ENCODE results near the gene TMEM184B. TPM values are rescaled to one million over a fixed set of nuclear protein-coding genes. Genes with fewer than 3 reads are reported as not detected.

The TMEM184B gene
- total and polyA plus RNA-seq, 2 experiments from 2014 or later, result 42.2 to 95.1 TPM

DNA sequence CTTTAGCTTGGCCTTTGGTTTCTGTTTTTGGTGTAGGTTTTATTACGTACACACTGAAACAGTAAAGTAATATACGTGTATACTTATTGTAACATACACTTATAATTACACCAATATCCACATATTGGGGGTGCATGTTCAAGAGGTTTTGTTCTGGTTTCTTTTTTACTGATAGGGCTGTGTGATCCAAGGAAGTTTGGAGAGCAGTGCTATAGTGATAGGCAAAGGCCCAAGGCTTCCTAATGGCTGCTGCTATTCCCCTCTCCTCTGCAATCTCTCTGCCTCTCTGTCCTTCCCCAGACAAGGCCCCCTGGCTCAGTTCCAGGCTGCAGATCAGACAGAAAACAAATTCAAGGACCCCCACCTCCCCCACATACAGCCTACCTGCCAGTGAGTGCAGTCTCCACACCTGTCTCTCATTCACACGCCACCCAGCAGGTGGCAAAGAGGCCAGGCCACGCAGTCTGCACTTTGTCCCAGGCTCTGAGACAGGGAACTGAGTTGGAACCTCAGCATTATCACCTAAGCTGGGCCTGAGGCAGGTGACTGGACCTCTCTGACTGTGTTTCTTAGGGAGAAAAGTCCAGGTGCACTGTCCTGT, 15.1 kb downstream of the TMEM184B start (continued):
- TF ChIP-seq POLR2AphosphoS5 (IDR thresholded peaks at IDR 0.05; ENCODE audit: low read depth) (no peak), EZH2 (IDR thresholded peaks at IDR 0.05; ENCODE audit: low read depth, unreplicated experiment) (no peak), ZNF114 (CRISPR knock-in tag; IDR thresholded peaks at IDR 0.05) (no peak), STAT1 (IDR thresholded peaks at IDR 0.05; ENCODE audit: unreplicated experiment) (no peak), ZNF331 (CRISPR knock-in tag; IDR thresholded peaks at IDR 0.05; ENCODE audit: low read depth) (no peak)
- TF ChIP-seq, protein P1, sequence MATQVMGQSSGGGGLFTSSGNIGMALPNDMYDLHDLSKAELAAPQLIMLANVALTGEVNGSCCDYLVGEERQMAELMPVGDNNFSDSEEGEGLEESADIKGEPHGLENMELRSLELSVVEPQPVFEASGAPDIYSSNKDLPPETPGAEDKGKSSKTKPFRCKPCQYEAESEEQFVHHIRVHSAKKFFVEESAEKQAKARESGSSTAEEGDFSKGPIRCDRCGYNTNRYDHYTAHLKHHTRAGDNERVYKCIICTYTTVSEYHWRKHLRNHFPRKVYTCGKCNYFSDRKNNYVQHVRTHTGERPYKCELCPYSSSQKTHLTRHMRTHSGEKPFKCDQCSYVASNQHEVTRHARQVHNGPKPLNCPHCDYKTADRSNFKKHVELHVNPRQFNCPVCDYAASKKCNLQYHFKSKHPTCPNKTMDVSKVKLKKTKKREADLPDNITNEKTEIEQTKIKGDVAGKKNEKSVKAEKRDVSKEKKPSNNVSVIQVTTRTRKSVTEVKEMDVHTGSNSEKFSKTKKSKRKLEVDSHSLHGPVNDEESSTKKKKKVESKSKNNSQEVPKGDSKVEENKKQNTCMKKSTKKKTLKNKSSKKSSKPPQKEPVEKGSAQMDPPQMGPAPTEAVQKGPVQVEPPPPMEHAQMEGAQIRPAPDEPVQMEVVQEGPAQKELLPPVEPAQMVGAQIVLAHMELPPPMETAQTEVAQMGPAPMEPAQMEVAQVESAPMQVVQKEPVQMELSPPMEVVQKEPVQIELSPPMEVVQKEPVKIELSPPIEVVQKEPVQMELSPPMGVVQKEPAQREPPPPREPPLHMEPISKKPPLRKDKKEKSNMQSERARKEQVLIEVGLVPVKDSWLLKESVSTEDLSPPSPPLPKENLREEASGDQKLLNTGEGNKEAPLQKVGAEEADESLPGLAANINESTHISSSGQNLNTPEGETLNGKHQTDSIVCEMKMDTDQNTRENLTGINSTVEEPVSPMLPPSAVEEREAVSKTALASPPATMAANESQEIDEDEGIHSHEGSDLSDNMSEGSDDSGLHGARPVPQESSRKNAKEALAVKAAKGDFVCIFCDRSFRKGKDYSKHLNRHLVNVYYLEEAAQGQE (IDR thresholded peaks at IDR 0.05; ENCODE audit: unreplicated experiment), result no peak

DNA sequence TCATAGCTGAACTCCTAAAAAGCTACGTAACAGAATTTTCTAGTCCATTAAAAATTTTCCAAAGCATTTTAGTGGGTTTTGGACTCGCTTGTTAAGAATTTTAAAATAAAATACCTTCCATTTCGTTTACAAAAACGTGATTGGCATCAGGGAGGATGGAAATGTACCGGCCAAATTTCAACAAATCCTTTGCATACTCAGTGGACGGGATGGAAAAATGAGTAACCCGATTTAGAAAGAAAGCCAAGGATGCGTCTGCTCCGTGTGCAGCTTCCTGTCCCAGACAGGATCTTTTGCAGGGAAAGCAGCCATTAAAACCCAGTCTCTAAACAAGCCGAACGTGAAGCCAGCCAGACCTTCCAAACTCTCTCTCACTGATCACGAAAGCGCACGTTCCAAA, 15.6 kb downstream of the TMEM184B start:
- Mint-ChIP-seq H3K36me3 (ENCODE audit: low read depth) (0 out of 3 replicates have a peak, but pooled peaks cover 2% of the 10 kb centered on the region), H3K27me3 (ENCODE audit: insufficient read depth, low read depth, poor library complexity) (peaks cover 6% of the 10 kb centered on the region), H3K27ac (no peak overlapping the region; the same call in 1 of the 2 replicates), H3K9me3 (no peaks in the 10 kb centered on the region), H3K4me1 (peaks cover 30% of the 10 kb centered on the region), H3K4me3 (no peak overlapping the region)
- peaks cover 37% of the 10 kb centered on the region for H4K20me1 ChIP-seq (replicated peaks; ENCODE audit: insufficient read depth)
- peaks cover 100% of the 10 kb centered on the region for H3K79me2 ChIP-seq (replicated peaks; ENCODE audit: insufficient read depth)
- H3K9me2 ChIP-seq (ENCODE audit: insufficient read depth), result no peaks in the 10 kb centered on the region
- H3K36me3 ChIP-seq (ENCODE audit: insufficient read depth), result no peaks in the 10 kb centered on the region
- H3K27me3 ChIP-seq (ENCODE audit: insufficient read depth), result no peaks in the 10 kb centered on the region
- no peak overlapping the region for H3K4me2 ChIP-seq
- no peak for DNase-seq (ENCODE audit: low spot score)
- no peak for ATAC-seq
- H3K4me3 ChIP-seq, result no peak overlapping the region
- H2AFZ ChIP-seq, result no peak overlapping the region
- peak overlapping the region; percentile 62; the same call in 1 of the 2 replicates for H3K27ac ChIP-seq (ENCODE audit: low read depth)
- peaks cover 22% of the 10 kb centered on the region for H3K4me1 ChIP-seq (ENCODE audit: insufficient read depth)
- H3F3A ChIP-seq (replicated peaks; ENCODE audit: low read depth), result 0 out of 2 replicates have a peak, but pooled peaks cover 13% of the 10 kb centered on the region
- TF ChIP-seq EZH2 (IDR thresholded peaks at IDR 0.05; ENCODE audit: low read depth, unreplicated experiment), result no peak
- TF ChIP-seq, protein P2, sequence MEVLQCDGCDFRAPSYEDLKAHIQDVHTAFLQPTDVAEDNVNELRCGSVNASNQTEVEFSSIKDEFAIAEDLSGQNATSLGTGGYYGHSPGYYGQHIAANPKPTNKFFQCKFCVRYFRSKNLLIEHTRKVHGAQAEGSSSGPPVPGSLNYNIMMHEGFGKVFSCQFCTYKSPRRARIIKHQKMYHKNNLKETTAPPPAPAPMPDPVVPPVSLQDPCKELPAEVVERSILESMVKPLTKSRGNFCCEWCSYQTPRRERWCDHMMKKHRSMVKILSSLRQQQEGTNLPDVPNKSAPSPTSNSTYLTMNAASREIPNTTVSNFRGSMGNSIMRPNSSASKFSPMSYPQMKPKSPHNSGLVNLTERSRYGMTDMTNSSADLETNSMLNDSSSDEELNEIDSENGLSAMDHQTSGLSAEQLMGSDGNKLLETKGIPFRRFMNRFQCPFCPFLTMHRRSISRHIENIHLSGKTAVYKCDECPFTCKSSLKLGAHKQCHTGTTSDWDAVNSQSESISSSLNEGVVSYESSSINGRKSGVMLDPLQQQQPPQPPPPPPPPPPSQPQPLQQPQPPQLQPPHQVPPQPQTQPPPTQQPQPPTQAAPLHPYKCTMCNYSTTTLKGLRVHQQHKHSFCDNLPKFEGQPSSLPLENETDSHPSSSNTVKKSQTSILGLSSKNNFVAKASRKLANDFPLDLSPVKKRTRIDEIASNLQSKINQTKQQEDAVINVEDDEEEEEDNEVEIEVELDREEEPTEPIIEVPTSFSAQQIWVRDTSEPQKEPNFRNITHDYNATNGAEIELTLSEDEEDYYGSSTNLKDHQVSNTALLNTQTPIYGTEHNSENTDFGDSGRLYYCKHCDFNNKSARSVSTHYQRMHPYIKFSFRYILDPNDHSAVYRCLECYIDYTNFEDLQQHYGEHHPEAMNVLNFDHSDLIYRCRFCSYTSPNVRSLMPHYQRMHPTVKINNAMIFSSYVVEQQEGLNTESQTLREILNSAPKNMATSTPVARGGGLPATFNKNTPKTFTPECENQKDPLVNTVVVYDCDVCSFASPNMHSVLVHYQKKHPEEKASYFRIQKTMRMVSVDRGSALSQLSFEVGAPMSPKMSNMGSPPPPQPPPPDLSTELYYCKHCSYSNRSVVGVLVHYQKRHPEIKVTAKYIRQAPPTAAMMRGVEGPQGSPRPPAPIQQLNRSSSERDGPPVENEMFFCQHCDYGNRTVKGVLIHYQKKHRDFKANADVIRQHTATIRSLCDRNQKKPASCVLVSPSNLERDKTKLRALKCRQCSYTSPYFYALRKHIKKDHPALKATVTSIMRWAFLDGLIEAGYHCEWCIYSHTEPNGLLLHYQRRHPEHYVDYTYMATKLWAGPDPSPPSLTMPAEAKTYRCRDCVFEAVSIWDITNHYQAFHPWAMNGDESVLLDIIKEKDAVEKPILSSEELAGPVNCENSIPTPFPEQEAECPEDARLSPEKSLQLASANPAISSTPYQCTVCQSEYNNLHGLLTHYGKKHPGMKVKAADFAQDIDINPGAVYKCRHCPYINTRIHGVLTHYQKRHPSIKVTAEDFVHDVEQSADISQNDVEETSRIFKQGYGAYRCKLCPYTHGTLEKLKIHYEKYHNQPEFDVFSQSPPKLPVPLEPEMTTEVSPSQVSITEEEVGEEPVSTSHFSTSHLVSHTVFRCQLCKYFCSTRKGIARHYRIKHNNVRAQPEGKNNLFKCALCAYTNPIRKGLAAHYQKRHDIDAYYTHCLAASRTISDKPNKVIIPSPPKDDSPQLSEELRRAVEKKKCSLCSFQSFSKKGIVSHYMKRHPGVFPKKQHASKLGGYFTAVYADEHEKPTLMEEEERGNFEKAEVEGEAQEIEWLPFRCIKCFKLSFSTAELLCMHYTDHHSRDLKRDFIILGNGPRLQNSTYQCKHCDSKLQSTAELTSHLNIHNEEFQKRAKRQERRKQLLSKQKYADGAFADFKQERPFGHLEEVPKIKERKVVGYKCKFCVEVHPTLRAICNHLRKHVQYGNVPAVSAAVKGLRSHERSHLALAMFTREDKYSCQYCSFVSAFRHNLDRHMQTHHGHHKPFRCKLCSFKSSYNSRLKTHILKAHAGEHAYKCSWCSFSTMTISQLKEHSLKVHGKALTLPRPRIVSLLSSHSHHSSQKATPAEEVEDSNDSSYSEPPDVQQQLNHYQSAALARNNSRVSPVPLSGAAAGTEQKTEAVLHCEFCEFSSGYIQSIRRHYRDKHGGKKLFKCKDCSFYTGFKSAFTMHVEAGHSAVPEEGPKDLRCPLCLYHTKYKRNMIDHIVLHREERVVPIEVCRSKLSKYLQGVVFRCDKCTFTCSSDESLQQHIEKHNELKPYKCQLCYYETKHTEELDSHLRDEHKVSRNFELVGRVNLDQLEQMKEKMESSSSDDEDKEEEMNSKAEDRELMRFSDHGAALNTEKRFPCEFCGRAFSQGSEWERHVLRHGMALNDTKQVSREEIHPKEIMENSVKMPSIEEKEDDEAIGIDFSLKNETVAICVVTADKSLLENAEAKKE (CRISPR knock-in tag; IDR thresholded peaks at IDR 0.05), result no peak
- TF ChIP-seq, protein P3, sequence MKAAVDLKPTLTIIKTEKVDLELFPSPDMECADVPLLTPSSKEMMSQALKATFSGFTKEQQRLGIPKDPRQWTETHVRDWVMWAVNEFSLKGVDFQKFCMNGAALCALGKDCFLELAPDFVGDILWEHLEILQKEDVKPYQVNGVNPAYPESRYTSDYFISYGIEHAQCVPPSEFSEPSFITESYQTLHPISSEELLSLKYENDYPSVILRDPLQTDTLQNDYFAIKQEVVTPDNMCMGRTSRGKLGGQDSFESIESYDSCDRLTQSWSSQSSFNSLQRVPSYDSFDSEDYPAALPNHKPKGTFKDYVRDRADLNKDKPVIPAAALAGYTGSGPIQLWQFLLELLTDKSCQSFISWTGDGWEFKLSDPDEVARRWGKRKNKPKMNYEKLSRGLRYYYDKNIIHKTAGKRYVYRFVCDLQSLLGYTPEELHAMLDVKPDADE (IDR thresholded peaks at IDR 0.05), result no peak
- TF ChIP-seq POLR2AphosphoS5 (IDR thresholded peaks at IDR 0.05; ENCODE audit: low read depth), result no peak
- TF ChIP-seq ZNF114 (CRISPR knock-in tag; IDR thresholded peaks at IDR 0.05), result no peak
- no peak for TF ChIP-seq STAT1 (IDR thresholded peaks at IDR 0.05; ENCODE audit: unreplicated experiment)
- TF ChIP-seq NANOG (IDR thresholded peaks at IDR 0.05; ENCODE audit: borderline replicate concordance), result no peak
- TF ChIP-seq ZNF331 (CRISPR knock-in tag; IDR thresholded peaks at IDR 0.05; ENCODE audit: low read depth), result no peak
- TF ChIP-seq CREB1 (CRISPR knock-in tag; IDR thresholded peaks at IDR 0.05; ENCODE audit: low read depth), result no peak
- TF ChIP-seq, protein P4, sequence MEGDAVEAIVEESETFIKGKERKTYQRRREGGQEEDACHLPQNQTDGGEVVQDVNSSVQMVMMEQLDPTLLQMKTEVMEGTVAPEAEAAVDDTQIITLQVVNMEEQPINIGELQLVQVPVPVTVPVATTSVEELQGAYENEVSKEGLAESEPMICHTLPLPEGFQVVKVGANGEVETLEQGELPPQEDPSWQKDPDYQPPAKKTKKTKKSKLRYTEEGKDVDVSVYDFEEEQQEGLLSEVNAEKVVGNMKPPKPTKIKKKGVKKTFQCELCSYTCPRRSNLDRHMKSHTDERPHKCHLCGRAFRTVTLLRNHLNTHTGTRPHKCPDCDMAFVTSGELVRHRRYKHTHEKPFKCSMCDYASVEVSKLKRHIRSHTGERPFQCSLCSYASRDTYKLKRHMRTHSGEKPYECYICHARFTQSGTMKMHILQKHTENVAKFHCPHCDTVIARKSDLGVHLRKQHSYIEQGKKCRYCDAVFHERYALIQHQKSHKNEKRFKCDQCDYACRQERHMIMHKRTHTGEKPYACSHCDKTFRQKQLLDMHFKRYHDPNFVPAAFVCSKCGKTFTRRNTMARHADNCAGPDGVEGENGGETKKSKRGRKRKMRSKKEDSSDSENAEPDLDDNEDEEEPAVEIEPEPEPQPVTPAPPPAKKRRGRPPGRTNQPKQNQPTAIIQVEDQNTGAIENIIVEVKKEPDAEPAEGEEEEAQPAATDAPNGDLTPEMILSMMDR (conservative IDR thresholded peaks at IDR 0.05; ENCODE audit: low read depth in 2 of 2), result no peak

Data from GM23338 (cell line).